ENCODE data around the gene KLF15.

GRCh38 chr3:126308394-126309125, 48.6 kb downstream of the KLF15 start:
- TF ChIP-seq CTCF (IDR thresholded peaks at IDR 0.05) (no peak), MAX (IDR thresholded peaks at IDR 0.05) (no peak), POLR2A (IDR thresholded peaks at IDR 0.05; ENCODE audit: low read length) (no peak), BCL3 (IDR thresholded peaks at IDR 0.05) (no peak), JUN (IDR thresholded peaks at IDR 0.05) (no peak), REST (IDR thresholded peaks at IDR 0.05) (no peak), MYC (IDR thresholded peaks at IDR 0.05; ENCODE audit: borderline replicate concordance, low read length) (no peak), EHMT2 (IDR thresholded peaks at IDR 0.05; ENCODE audit: low read depth) (no peak), BHLHE40 (IDR thresholded peaks at IDR 0.05; ENCODE audit: low read depth, low read length) (no peak), KDM1A (IDR thresholded peaks at IDR 0.05; ENCODE audit: low read depth) (no peak)
